Neural progenitor cell (in vitro differentiated cells): ENCODE data around the gene AUTS2.

Source experiments
- EZH2 ChIP-seq: fragments of 200-600 bp; sonication (generic); IDR thresholded peaks from 2 replicates; pipeline ENCODE4 v1.6.1; 2017; ENCODE audit warnings: antibody characterized with exemption, mild to moderate bottlenecking, moderate library complexity
- TF ChIP-seq, protein P1 (sequence below): fragments of 200-600 bp; sonication (generic); IDR thresholded peaks from 2 replicates; pipeline ENCODE4 v1.5.1; 2017; ENCODE audit warnings: antibody characterized with exemption, mild to moderate bottlenecking

GRCh38 chr7:70098133-70098561 is 499.9 kb downstream of the AUTS2 start:
- TF ChIP-seq, protein P1, sequence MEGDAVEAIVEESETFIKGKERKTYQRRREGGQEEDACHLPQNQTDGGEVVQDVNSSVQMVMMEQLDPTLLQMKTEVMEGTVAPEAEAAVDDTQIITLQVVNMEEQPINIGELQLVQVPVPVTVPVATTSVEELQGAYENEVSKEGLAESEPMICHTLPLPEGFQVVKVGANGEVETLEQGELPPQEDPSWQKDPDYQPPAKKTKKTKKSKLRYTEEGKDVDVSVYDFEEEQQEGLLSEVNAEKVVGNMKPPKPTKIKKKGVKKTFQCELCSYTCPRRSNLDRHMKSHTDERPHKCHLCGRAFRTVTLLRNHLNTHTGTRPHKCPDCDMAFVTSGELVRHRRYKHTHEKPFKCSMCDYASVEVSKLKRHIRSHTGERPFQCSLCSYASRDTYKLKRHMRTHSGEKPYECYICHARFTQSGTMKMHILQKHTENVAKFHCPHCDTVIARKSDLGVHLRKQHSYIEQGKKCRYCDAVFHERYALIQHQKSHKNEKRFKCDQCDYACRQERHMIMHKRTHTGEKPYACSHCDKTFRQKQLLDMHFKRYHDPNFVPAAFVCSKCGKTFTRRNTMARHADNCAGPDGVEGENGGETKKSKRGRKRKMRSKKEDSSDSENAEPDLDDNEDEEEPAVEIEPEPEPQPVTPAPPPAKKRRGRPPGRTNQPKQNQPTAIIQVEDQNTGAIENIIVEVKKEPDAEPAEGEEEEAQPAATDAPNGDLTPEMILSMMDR, result no peak
- no peak for TF ChIP-seq EZH2
